ENCODE measurements around the gene MARCOL.

MARCOL gene

GRCh38 chr5:148238418-148238794 lies at the start of gene MARCOL:
Gene MARCOL (plus strand): TSS chr5:148238525. CDS start chr5:148238598, 73 bp downstream.
- DNase-seq = no peak

- DNase-seq = no peak
These were observed 47.3 kb upstream of the MARCOL start for GRCh38 chr5:148191010-148191409.

- no peak for DNase-seq
These were observed 45.1 kb upstream of the MARCOL start for GRCh38 chr5:148193202-148193601.

- no peak for DNase-seq
These were observed 37.2 kb upstream of the MARCOL start for GRCh38 chr5:148201151-148201550.

GRCh38 chr5:148202531-148203203 lies 35.7 kb upstream of the MARCOL start, which contains the start of gene SPINK6:
Gene SPINK6 (plus strand): TSS chr5:148203042. CDS start chr5:148203097, 55 bp downstream.
- no peak for DNase-seq

GRCh38 chr5:148205044-148205806 lies 33.1 kb upstream of the MARCOL start:
- no peak for DNase-seq

GRCh38 chr5:148205865-148206264 lies 32.5 kb upstream of the MARCOL start:
- DNase-seq = no peak

GRCh38 chr5:148206620-148207019 lies 31.7 kb upstream of the MARCOL start:
- no peak for DNase-seq

- DNase-seq = no peak
These were observed 30.1 kb upstream of the MARCOL start for GRCh38 chr5:148208226-148208625.

GRCh38 chr5:148209151-148209770 lies 29.1 kb upstream of the MARCOL start:
- no peak for DNase-seq

GRCh38 chr5:148214665-148215185 lies 23.6 kb upstream of the MARCOL start:
- DNase-seq = no peak

- no peak for DNase-seq
These were observed 16.8 kb upstream of the MARCOL start for GRCh38 chr5:148221508-148221907.

- no peak for DNase-seq
These were observed 14.1 kb upstream of the MARCOL start for GRCh38 chr5:148224117-148224742.

GRCh38 chr5:148228392-148228984 lies 9.8 kb upstream of the MARCOL start:
- DNase-seq = no peak

- no peak for DNase-seq
These were observed 8.5 kb upstream of the MARCOL start for GRCh38 chr5:148229840-148230239.

GRCh38 chr5:148230240-148230639 lies 8.1 kb upstream of the MARCOL start:
- no peak for DNase-seq

GRCh38 chr5:148237785-148238417 lies 424 bp upstream of the MARCOL start:
- DNase-seq = no peak

- no peak for DNase-seq
These were observed 10.6 kb downstream of the MARCOL start for GRCh38 chr5:148248894-148249293.

- no peak for DNase-seq
These were observed 17.1 kb downstream of the MARCOL start for GRCh38 chr5:148255456-148255855.

- no peak for DNase-seq
These were observed 21.0 kb downstream of the MARCOL start for GRCh38 chr5:148259288-148259687.

GRCh38 chr5:148261221-148261620 lies 22.9 kb downstream of the MARCOL start:
- DNase-seq = no peak

GRCh38 chr5:148267962-148268361 lies 29.6 kb downstream of the MARCOL start:
- no peak for DNase-seq
